ENCODE measurements around the gene FAM167B. TPM values are rescaled to one million over a fixed set of nuclear protein-coding genes. Genes with fewer than 3 reads are reported as not detected.

The FAM167B gene
- total and polyA plus RNA-seq, 10 donors: 0.54 to 2.7 (median 1.4) TPM; not detected in 1

DNA sequence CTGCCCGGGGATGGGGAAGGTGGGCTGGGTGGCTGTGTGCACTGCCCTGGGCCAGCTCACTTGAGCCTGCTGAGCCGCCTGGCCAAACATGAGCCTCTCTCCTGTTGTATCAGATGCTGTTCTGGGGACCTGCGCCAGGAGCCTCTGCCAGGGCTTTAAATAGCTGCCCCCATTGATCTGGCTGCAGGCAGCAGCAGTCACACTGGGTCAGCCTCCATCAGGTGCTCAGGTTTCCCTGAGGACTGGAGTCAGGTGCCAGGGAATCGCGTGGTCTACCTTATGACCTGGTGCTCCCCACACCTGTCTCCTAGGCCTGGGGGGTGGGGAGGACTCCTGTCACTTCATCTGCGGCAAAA lies 47.3 kb upstream of the FAM167B start:
- WGBS, 5 donors: 42 to 87% (median 70%) methylated on average over 4 to 6 of the region's 6 CpGs
- TF ChIP-seq CTCF (IDR thresholded peaks at IDR 0.05 in 8 of 11, conservative IDR thresholded peaks at IDR 0.05 in 3 of 11) (no peak), POLR2AphosphoS5 (IDR thresholded peaks at IDR 0.05) (peak in 2 of 3 donors; percentile 21 to 67)
- H3K27me3 ChIP-seq (replicated peaks in 1 of 7): no peaks in the 10 kb centered on the region
- no peaks in the 10 kb centered on the region for H3K9me3 ChIP-seq
- peak overlapping the region in 5 of 8 donors; percentile 67 to 89 (median 82) for H3K27ac ChIP-seq
- H3K4me1 ChIP-seq: peaks cover 11 to 75% (median 37%) of the 10 kb centered on the region in 6 donors
- peak overlapping the region in 2 of 8 donors; percentile 65 to 91 for H3K4me3 ChIP-seq
- H3K36me3 ChIP-seq: peaks cover 0 to 44% (median 28%) of the 10 kb centered on the region in 6 donors
- no peak for DNase-seq
- intact Hi-C loops (cut with DNase I; ENCODE audit: low total_unique reads): no loop called here

- H3K4me1 ChIP-seq: peaks cover 15 to 75% (median 43%) of the 10 kb centered on the region in 6 donors
- peak; percentile 87 for DNase-seq
- H3K9me3 ChIP-seq: no peaks in the 10 kb centered on the region
- peak within 1 kb of the TSS; percentile 58 to 89 (median 82) for H3K27ac ChIP-seq
- TF ChIP-seq POLR2AphosphoS5 (IDR thresholded peaks at IDR 0.05) (peak; percentile 63 to 76 (median 72)), CTCF (IDR thresholded peaks at IDR 0.05 in 8 of 11, conservative IDR thresholded peaks at IDR 0.05 in 3 of 11) (no peak), POLR2A (IDR thresholded peaks at IDR 0.05) (peak in 1 of 3 donors; percentile 13)
- WGBS, 5 donors: 1% methylated on average over 32 to 34 of the region's 34 CpGs
- H3K4me3 ChIP-seq: peak within 1 kb of the TSS; percentile 51 to 91 (median 66)
- peaks cover 0 to 37% (median 21%) of the 10 kb centered on the region in 6 donors for H3K36me3 ChIP-seq
- intact Hi-C loops (cut with DNase I; ENCODE audit: low total_unique reads): no loop called here
- no peaks in the 10 kb centered on the region for H3K27me3 ChIP-seq (replicated peaks in 1 of 7)
Observed at GRCh38 chr1:32200226-32201010, 46.6 kb upstream of the FAM167B start, which contains the start of gene CCDC28B. Gene CCDC28B, plus strand, starts transcription at chr1:32200595. Its CDS starts 1,341 bp downstream, at chr1:32201936.

GRCh38 chr1:32201011-32201855 lies 45.8 kb upstream of the FAM167B start:
- intact Hi-C loops (cut with DNase I; ENCODE audit: low total_unique reads): no loop called here
- 0 to 2% (median 1%) methylated on average over 13 to 26 of the region's 26 CpGs for WGBS, 5 donors
- Histone ChIP-seq H3K4me3 (peak overlapping the region; percentile 51 to 91 (median 66)), H3K27ac (peak overlapping the region; percentile 58 to 89 (median 82)), H3K4me1 (peaks cover 16 to 75% (median 45%) of the 10 kb centered on the region in 6 donors), H3K9me3 (no peaks in the 10 kb centered on the region), H3K27me3 (replicated peaks in 1 of 7) (no peaks in the 10 kb centered on the region), H3K36me3 (peaks cover 0 to 29% (median 13%) of the 10 kb centered on the region in 6 donors)
- peak in 2 of 3 donors; percentile 36 to 64 for TF ChIP-seq POLR2AphosphoS5 (IDR thresholded peaks at IDR 0.05)
- TF ChIP-seq CTCF (IDR thresholded peaks at IDR 0.05 in 8 of 11, conservative IDR thresholded peaks at IDR 0.05 in 3 of 11): no peak
- peak; percentile 92 for DNase-seq
